Cardiac fibroblast (primary cell): ENCODE data around the gene RIMS4.
A peak's percentile ranks its signal among the peaks of the same experiment; 100 is the strongest.

Experiments used
- DNase-seq, 2 donors: peaks; one replicate each; pipeline versions ENCODE4 v3.0.0 to v3.0.0-alpha.2; 2010; ENCODE audit warnings: low read depth in 2 of 2
- H3K4me3 ChIP-seq, 2 donors: replicated peaks in 1 of 2; 1 replicate in 1 of 2; 2 replicates in 1 of 2; pipeline ENCODE4 v1.5.1; 2011; ENCODE audit warnings: low read depth in 2 of 2, low read length in 2 of 2, mild to moderate bottlenecking in 2 of 2, moderate library complexity in 1 of 2
- TF ChIP-seq, protein P1 (sequence below): IDR thresholded peaks from one replicate; pipeline ENCODE4 v1.5.1; 2011; ENCODE audit warnings: low read depth, mild to moderate bottlenecking, low read length, inconsistent platforms

RIMS4 gene

DNA sequence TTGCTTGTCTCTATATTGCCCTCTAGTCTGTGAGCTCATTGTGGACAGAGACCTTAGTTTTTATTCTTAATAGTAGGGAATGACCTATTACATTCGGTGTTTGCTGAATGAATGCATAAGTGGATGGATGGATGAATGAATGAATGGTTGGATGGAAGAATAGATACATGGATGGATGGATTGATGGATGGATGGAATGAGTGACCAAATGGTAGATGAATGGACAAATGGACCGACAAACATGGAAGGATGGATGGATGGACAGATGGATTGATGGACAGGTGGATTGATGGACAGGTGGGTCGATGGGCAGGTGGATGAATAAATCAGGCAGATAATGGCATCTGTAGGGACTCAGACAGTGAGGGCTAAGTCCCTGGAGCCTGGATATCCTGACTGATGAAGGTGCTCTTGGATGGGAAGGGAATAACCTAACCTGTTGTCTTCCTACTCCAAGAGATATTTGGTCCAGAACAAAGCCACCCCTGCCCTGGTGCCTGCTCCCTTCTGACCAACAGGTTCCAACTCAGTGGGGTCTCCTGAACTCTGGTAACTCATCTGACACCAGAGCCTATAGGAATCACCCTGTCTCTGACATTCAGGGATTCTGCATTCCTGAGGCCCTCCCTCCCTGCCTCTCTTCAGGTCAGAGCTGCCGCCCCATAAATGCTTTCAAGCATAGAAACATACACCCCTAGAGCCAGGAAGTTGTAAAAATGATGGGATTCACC is 104.8 kb downstream of the RIMS4 start:
- no peak overlapping the region for H3K4me3 ChIP-seq
- TF ChIP-seq, protein P1, sequence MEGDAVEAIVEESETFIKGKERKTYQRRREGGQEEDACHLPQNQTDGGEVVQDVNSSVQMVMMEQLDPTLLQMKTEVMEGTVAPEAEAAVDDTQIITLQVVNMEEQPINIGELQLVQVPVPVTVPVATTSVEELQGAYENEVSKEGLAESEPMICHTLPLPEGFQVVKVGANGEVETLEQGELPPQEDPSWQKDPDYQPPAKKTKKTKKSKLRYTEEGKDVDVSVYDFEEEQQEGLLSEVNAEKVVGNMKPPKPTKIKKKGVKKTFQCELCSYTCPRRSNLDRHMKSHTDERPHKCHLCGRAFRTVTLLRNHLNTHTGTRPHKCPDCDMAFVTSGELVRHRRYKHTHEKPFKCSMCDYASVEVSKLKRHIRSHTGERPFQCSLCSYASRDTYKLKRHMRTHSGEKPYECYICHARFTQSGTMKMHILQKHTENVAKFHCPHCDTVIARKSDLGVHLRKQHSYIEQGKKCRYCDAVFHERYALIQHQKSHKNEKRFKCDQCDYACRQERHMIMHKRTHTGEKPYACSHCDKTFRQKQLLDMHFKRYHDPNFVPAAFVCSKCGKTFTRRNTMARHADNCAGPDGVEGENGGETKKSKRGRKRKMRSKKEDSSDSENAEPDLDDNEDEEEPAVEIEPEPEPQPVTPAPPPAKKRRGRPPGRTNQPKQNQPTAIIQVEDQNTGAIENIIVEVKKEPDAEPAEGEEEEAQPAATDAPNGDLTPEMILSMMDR: no peak
- DNase-seq: no peak

DNA sequence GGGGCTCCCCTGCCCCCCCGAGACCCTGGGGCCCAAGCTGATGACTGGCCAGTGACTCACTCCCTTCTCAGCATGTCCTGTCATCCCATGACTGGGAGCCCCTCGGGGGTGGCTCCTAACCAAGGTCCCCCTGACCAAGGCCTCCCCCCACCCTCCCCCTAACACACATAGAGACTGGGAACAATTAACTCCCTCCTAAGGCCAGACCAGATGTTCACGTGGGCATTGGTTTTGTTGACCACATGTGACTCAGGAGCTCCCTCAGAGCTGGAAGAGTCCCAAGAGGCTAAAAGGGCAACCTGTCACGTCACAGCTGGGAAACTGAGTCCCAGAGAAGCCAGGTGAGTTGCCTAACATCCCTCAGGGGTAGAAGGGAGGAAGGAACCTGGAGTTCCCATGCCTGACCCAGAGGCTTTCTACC is 105.8 kb downstream of the RIMS4 start:
- peak; percentile 58 to 80 for DNase-seq
- TF ChIP-seq, protein P1: no peak
- H3K4me3 ChIP-seq: no peak overlapping the region

DNA sequence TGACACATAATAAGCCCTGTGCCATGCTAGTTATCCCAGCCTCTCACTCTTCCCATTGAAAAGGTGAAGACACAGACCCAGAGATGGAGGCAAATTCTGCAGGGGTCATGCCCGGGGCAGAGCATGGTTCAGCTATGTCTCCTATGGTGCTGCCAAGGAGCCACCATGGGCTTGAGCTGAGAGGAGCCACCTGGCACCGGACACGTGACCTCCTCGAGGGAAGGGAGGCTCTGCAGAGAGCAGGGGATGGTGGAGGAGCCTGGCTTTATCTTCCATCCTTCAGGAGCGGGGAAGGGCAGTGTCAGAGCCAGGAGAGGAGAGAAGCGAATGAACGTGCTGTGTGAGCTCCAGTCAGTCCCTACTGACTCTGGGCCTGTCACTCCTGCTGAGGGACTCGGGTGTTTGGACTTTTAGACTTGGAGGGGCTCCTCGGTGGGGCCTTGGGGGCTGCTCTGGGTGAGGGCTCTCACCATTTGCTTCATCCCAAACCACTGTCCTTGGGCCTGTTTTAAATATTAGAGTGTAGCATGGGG is 106.3 kb downstream of the RIMS4 start:
- TF ChIP-seq, protein P1: no peak
- H3K4me3 ChIP-seq: no peak overlapping the region
- DNase-seq: no peak

DNA sequence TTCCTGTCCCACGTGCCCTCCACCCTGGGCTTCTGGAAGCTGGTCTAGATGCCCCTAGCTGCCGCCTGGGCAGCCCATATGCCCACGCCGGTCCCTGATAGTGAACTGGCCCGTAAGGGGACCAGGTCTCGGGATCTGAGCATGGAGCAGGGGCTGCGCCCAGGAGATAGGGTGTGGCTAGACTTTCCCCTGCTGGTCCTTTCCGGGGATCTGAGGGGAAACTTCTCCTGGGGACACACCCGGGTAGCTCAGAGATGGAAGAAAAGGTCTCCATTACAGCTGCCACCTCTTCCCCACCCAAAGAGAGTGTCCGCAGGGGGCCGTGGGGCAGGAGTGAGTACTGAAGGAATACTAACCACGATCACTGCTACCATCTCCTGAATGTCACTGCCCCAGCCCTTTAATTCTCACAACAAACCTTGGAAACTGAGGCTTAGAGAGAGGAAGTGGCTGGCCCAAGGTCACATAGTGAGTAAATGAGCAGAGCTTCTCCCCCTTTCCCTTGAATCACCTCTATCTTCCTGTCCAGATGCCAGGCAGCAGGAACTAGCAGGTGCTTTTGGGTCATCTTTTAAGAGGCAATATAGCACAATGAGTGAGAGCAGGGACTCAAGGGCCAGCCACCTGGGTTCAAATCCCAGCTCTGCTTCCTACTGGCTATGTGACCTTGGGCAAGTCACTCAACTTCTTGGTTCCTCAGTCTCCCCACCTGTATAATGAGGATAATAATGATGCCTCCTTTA is 107.0 kb downstream of the RIMS4 start:
- peak in 1 of 2 donors; percentile 33 for DNase-seq
- TF ChIP-seq, protein P1: no peak
- H3K4me3 ChIP-seq: no peak overlapping the region

DNA sequence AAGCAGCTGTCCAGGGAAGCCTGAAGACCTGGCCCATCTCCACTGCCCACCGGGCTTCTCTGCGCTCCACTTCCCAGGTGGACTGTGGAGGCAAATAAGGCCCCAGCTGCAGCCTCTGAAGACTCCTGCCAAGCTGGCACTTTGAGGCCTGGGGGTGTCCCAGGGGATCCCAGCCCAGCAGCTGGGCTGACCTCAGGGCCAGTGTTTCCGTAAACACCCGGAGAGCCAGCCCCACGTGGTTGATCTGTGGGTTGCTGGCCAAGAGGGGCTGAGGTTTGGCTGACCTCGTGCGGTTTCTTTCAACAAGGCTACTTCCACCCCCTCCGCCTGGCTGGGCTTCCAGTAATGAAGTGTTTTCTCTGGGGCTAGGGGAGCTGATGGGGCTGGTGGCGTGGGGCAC is 107.6 kb downstream of the RIMS4 start:
- peak; percentile 97 to 98 for DNase-seq
- TF ChIP-seq, protein P1: no peak
- H3K4me3 ChIP-seq: no peak overlapping the region

DNA sequence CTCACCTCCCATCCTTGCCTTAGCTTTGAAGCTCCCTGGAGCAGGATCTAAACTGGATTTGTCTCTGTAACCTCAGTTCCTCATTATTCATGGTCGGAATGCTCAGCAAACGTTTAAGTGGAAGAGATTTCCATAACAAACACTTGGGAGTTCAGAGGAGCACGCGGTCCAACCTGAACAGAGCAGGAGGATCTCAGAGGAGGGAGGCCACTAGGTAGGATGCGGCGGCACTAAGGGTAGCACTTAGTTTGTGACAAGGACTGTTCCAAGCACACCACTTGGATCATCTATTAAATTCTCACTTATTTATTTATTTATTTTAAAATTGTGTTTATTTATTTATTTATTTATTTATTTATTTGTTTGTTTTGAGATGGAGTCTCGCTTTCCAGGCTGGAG is 108.5 kb downstream of the RIMS4 start:
- TF ChIP-seq, protein P1: no peak
- H3K4me3 ChIP-seq: no peak overlapping the region
- no peak for DNase-seq
